PC-3 (cell line): ENCODE measurements around the gene COL7A1. TPM values are rescaled to one million over a fixed set of nuclear protein-coding genes. Genes with fewer than 3 reads are reported as not detected.
"Not testable (repeated sequence)": the region's sequence is repeated elsewhere in the genome, so short reads cannot be mapped to it uniquely, and the experiment has no call there.

Experiments used
- ATAC-seq: fragments of 200-7000 bp; cut with Tn5 transposase; 2 replicates; pipeline ENCODE4 v1.9.1; 2020; ENCODE audit warnings: mild to moderate bottlenecking, moderate library complexity
- BruUV-seq: library from RNA; stranded (reverse); fragments of 400-500 nt; replicated peaks from 2 replicates; lab custom pipeline; 2021; lab: Mats Ljungman, UMichigan
- CTCF ChIA-PET: fragments of 300-600 bp; sonication (Branson Sonifier 250); formaldehyde crosslinking; loops from one replicate; lab custom pipeline; 2022; ENCODE audit warnings: antibody characterized with exemption; lab: Charles Lee
- POLR2A ChIA-PET: fragments of 300-600 bp; sonication (Branson Sonifier 250); formaldehyde crosslinking; loops from one replicate; lab custom pipeline; 2022; ENCODE audit warnings: antibody characterized with exemption; ENCODE audit not compliant: unreplicated experiment; lab: Charles Lee
- DNase-seq: peaks from one replicate; pipeline ENCODE4 v3.0.0-alpha.2; 2015
- H2AFZ ChIP-seq: fragments of 300-600 bp; sonication (generic); 2 replicates; pipeline ENCODE4 v1.6.0; 2016; ENCODE audit warnings: antibody characterized with exemption, low read length
- H3F3A ChIP-seq: fragments of 300-600 bp; sonication (generic); one replicate; pipeline ENCODE4 v1.6.0; 2017; ENCODE audit warnings: antibody characterized with exemption, low read length, control low read depth, mild to moderate bottlenecking; ENCODE audit not compliant: unreplicated experiment
- H3K27ac ChIP-seq: fragments of 300-600 bp; sonication (generic); 2 replicates; pipeline ENCODE4 v1.5.1; 2016; ENCODE audit warnings: mild to moderate bottlenecking, low read length
- H3K27me3 ChIP-seq: fragments of 300-600 bp; sonication (generic); 2 replicates; pipeline ENCODE4 v1.6.1; 2016; ENCODE audit warnings: low read length, mixed read lengths
- H3K36me3 ChIP-seq: fragments of 300-600 bp; sonication (generic); 2 replicates; pipeline ENCODE4 v1.6.1; 2016; ENCODE audit warnings: low read depth, mixed run types, low read length, mixed read lengths
- H3K4me1 ChIP-seq: fragments of 300-600 bp; sonication (generic); 2 replicates; pipeline ENCODE4 v1.5.1; 2016; ENCODE audit warnings: low read length; ENCODE audit not compliant: insufficient read depth
- H3K4me2 ChIP-seq: fragments of 300-600 bp; sonication (generic); 2 replicates; pipeline ENCODE4 v1.6.0; 2016; ENCODE audit warnings: low read length
- H3K4me3 ChIP-seq: fragments of 300-600 bp; sonication (generic); 2 replicates; pipeline ENCODE4 v1.5.1; 2016; ENCODE audit warnings: mild to moderate bottlenecking, low read length, mixed read lengths
- H3K79me2 ChIP-seq: fragments of 300-600 bp; sonication (generic); 2 replicates; pipeline ENCODE4 v1.6.1; 2017; ENCODE audit warnings: low read length, mixed read lengths
- H3K9ac ChIP-seq: fragments of 300-600 bp; sonication (generic); 2 replicates; pipeline ENCODE4 v1.6.0; 2016; ENCODE audit warnings: mild to moderate bottlenecking, low read length
- H3K9me2 ChIP-seq: fragments of 300-600 bp; sonication (generic); replicated peaks from 2 replicates; pipeline ENCODE4 v1.6.1; 2016; ENCODE audit warnings: mixed run types, low read length, mixed read lengths
- H3K9me3 ChIP-seq: fragments of 300-600 bp; sonication (generic); 2 replicates; pipeline ENCODE4 v1.6.1; 2016; ENCODE audit warnings: low read length, mixed read lengths
- H4K20me1 ChIP-seq: fragments of 300-600 bp; sonication (generic); 2 replicates; pipeline ENCODE4 v1.6.1; 2016; ENCODE audit warnings: low read length, mixed read lengths
- CTCF ChIP-seq: fragments of 300-600 bp; sonication (generic); conservative IDR thresholded peaks from 2 replicates; pipeline ENCODE4 v1.5.1; 2017; ENCODE audit warnings: antibody characterized with exemption, low read depth, mild to moderate bottlenecking, low read length
- EZH2 ChIP-seq: fragments of 300-600 bp; sonication (generic); IDR thresholded peaks from one replicate; pipeline ENCODE4 v1.6.1; 2017; ENCODE audit warnings: antibody characterized with exemption, mild to moderate bottlenecking, low read length; ENCODE audit not compliant: unreplicated experiment
- EZH2phosphoT487 ChIP-seq: fragments of 300-600 bp; sonication (generic); IDR thresholded peaks from 2 replicates; pipeline ENCODE4 v1.6.1; 2018; ENCODE audit warnings: mild to moderate bottlenecking, antibody characterized with exemption, low read length, borderline replicate concordance
- intact Hi-C: fragments of 100-400 bp; cut with micrococcal nuclease; formaldehyde crosslinking; loops from 2 replicates; pipeline ENCODE4 v1.9.0; 2023
- total RNA-seq: library from RNA; depleted of rRNA; stranded (reverse); fragments of >200 nt; gene quantifications from 2 replicates; pipeline ENCODE4 v1.2.3, GENCODE V29; 2014

COL7A1 gene
- total RNA-seq, 1 experiment from 2014 or later, result 7.9 TPM

GRCh38 chr3:48553361-48553760 is 41.8 kb downstream of the COL7A1 start:
- Histone ChIP-seq H2AFZ (no peak overlapping the region), H3K9ac (no peak overlapping the region), H3F3A (peaks cover 4% of the 10 kb centered on the region), H3K27ac (no peak overlapping the region), H3K27me3 (no peaks in the 10 kb centered on the region), H3K9me2 (no peaks in the 10 kb centered on the region), H3K9me3 (no peaks in the 10 kb centered on the region), H3K4me3 (no peak overlapping the region), H3K4me1 (peaks cover 31% of the 10 kb centered on the region), H4K20me1 (no peaks in the 10 kb centered on the region), H3K36me3 (no peaks in the 10 kb centered on the region; the same call in 1 of the 2 replicates), H3K79me2 (peaks cover 50% of the 10 kb centered on the region), H3K4me2 (no peak overlapping the region)
- no TSS peak for BruUV-seq
- no peak for ATAC-seq
- intact Hi-C loops, result loop anchor here (10.0 kb wide), 1 partner anchor 1169 kb away; the partner anchor contains the start of gene PTPN23
- no peak for DNase-seq
- no peak for TF ChIP-seq EZH2
- no peak for TF ChIP-seq EZH2phosphoT487
- no peak for TF ChIP-seq CTCF
- POLR2A ChIA-PET, result no interaction called here
- CTCF ChIA-PET, result no interaction called here

- H3K27me3 ChIP-seq, result no peaks in the 10 kb centered on the region
- BruUV-seq, result no TSS peak
- H3K4me3 ChIP-seq, result no peak overlapping the region
- no peaks in the 10 kb centered on the region for H3K9me3 ChIP-seq
- no peaks in the 10 kb centered on the region for H3F3A ChIP-seq
- DNase-seq, result no peak
- TF ChIP-seq EZH2phosphoT487 (no peak), EZH2 (no peak), CTCF (no peak)
- no peak overlapping the region for H2AFZ ChIP-seq
- no peaks in the 10 kb centered on the region for H3K9me2 ChIP-seq
- peaks cover 7% of the 10 kb centered on the region; the same call in 1 of the 2 replicates for H3K36me3 ChIP-seq
- H3K4me1 ChIP-seq, result peaks cover 24% of the 10 kb centered on the region
- no peak overlapping the region for H3K4me2 ChIP-seq
- H3K9ac ChIP-seq, result no peak overlapping the region
- no peak for ATAC-seq
- no peak overlapping the region for H3K27ac ChIP-seq
- ChIA-PET CTCF (no interaction called here), POLR2A (no interaction called here)
- peaks cover 50% of the 10 kb centered on the region for H3K79me2 ChIP-seq
- intact Hi-C loops, result loop anchor here (10.0 kb wide), 1 partner anchor 1168 kb away; the partner anchor contains the start of gene PTPN23
- H4K20me1 ChIP-seq, result no peaks in the 10 kb centered on the region
These were observed 42.8 kb downstream of the COL7A1 start for GRCh38 chr3:48552111-48552951.

- BruUV-seq, DNase-seq, H3F3A ChIP-seq, POLR2A ChIA-PET, H3K9me3 ChIP-seq, H3K27me3 ChIP-seq, H3K27ac ChIP-seq, ATAC-seq, H3K4me3 ChIP-seq, H3K9me2 ChIP-seq, H2AFZ ChIP-seq, H3K9ac ChIP-seq, H3K4me2 ChIP-seq, H4K20me1 ChIP-seq: not testable (repeated sequence)
- intact Hi-C loops, result loop anchor here (10.0 kb wide), 1 partner anchor 1167 kb away; the partner anchor contains the start of gene PTPN23
- CTCF ChIA-PET, result interaction anchor here (0.6 kb wide), 1 partner anchor 115 kb away, joined by 3 read pairs; no protein-coding TSS in a partner anchor
- H3K4me1 ChIP-seq, result peaks cover 20% of the 10 kb centered on the region
- H3K79me2 ChIP-seq, result peaks cover 50% of the 10 kb centered on the region
- peaks cover 14% of the 10 kb centered on the region for H3K36me3 ChIP-seq
These were observed 43.5 kb downstream of the COL7A1 start for GRCh38 chr3:48551651-48552050.
